C4-2B (cell line): ENCODE measurements around the gene PRB4.
"Not testable (repeated sequence)": the region's sequence is repeated elsewhere in the genome, so short reads cannot be mapped to it uniquely, and the experiment has no call there.

Source experiments
- H3K27ac ChIP-seq: fragments of 450-650 bp; 2 replicates; pipeline ENCODE4 v1.5.1; 2017
- ZFX ChIP-seq: fragments of 450-650 bp; IDR thresholded peaks from 2 replicates; pipeline ENCODE4 v1.6.1; 2017
- TF ChIP-seq, protein P1 (sequence below): fragments of 450-650 bp; conservative IDR thresholded peaks from 2 replicates; pipeline ENCODE4 v1.5.1; 2017; ENCODE audit warnings: mild to moderate bottlenecking

The PRB4 gene

GRCh38 chr12:11310336-11310735, at the start of gene PRB4:
TSS of gene PRB4 (minus strand) at chr12:11310436. CDS start at chr12:11310398, 38 bp downstream.
- TF ChIP-seq ZFX: no peak
- TF ChIP-seq, protein P1, sequence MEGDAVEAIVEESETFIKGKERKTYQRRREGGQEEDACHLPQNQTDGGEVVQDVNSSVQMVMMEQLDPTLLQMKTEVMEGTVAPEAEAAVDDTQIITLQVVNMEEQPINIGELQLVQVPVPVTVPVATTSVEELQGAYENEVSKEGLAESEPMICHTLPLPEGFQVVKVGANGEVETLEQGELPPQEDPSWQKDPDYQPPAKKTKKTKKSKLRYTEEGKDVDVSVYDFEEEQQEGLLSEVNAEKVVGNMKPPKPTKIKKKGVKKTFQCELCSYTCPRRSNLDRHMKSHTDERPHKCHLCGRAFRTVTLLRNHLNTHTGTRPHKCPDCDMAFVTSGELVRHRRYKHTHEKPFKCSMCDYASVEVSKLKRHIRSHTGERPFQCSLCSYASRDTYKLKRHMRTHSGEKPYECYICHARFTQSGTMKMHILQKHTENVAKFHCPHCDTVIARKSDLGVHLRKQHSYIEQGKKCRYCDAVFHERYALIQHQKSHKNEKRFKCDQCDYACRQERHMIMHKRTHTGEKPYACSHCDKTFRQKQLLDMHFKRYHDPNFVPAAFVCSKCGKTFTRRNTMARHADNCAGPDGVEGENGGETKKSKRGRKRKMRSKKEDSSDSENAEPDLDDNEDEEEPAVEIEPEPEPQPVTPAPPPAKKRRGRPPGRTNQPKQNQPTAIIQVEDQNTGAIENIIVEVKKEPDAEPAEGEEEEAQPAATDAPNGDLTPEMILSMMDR: no peak

GRCh38 chr12:11351736-11352135, 41.5 kb upstream of the PRB4 start:
- not testable (repeated sequence) for H3K27ac ChIP-seq

More at GRCh38 chr12:11310336-11310735, at the start of gene PRB4:
- H3K27ac ChIP-seq: no peak within 1 kb of the TSS

DNA sequence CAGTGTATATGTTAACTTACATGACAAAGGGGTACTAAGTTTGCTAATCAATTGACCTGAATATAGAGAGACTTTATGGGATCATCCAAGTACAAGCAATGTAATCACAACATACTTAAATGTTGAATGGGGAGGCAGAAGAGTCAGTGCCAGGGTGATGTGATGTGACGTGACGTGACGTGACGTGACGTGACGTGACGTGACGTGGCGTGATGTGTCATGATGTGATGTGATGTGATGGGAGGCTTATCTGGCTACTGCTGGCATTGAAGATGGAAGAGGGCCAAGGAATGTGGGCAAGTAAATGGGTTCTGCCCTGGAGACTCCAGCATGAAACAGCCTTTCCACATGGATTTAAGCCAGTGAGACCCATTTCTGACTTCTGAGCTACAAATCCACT, 38.2 kb upstream of the PRB4 start:
- TF ChIP-seq ZFX: no peak
- TF ChIP-seq, protein P1: no peak
- H3K27ac ChIP-seq: no peak overlapping the region

- H3K27ac ChIP-seq: no peak overlapping the region
- no peak for TF ChIP-seq ZFX
- TF ChIP-seq, protein P1: peak; percentile 54
Observed at GRCh38 chr12:11347810-11348209, 37.6 kb upstream of the PRB4 start.

GRCh38 chr12:11344500-11344899, 34.3 kb upstream of the PRB4 start:
- H3K27ac ChIP-seq: no peak overlapping the region
- TF ChIP-seq, protein P1: no peak
- TF ChIP-seq ZFX: no peak

DNA sequence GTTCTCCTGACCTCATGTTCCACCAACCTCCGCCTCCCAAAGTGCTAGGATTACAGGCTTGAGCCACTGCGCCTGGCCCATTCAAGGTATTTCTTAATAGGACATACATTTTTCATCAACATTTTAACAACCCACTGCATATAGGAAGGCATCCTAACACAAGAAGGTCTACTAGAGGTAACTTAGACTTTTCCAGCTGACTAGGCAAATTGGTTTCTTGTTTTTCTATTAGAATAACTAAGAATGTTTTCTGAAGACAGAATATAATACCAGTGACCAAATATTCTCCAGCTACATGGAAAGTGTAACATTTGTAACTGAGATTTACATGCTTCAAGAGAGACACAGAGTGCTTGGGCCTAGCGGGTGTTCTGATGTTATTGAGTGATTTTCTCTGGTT, 14.2 kb upstream of the PRB4 start:
- no peak overlapping the region for H3K27ac ChIP-seq
- no peak for TF ChIP-seq ZFX
- TF ChIP-seq, protein P1: no peak

DNA sequence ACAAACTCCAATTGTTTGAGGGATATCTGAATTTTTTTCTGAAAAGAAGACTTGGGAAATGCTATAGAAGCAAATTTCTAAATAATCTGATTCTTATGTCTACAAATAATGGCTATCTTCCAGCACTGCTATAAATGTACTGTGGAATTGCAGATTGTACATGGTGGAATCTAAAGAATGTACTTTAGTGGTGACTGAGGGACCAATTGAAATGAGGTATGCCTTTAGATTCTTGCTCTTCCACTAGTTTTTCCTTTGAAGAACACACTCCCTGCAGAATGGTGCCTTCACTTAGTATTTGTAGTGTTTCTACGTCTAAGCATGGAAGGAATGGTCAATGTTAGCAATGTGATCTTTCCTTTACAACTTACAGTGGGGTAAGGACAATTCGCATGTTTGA, 11.7 kb upstream of the PRB4 start:
- TF ChIP-seq ZFX: no peak
- TF ChIP-seq, protein P1: no peak
- no peak overlapping the region for H3K27ac ChIP-seq

DNA sequence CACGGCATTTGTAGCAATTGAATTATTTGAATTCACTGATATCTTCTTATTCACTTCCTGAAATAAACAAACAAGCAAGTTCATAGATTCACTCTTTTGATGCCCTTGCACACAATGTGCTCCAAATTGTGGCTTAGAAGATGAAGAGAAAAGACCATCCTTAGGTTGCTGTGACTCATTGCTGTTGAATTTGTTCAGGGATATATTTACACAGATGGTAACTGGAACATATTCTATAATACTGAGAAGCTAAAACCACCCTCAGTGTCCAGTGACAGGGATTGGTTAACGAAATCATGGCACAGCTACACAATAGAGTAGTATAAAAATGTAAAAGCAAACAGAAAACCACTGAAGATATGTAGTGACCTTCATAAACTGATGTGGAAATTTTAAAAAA, 3.1 kb downstream of the PRB4 start:
- H3K27ac ChIP-seq: no peak overlapping the region
- TF ChIP-seq ZFX: no peak
- TF ChIP-seq, protein P1: no peak
